Measurements from ENCODE around the gene SLC6A3. TPM values are rescaled to one million over a fixed set of nuclear protein-coding genes. Genes with fewer than 3 reads are reported as not detected.

SLC6A3 gene
- total RNA-seq, 4 donors from 2014 or later, result 0.20 to 0.90 TPM; not detected in 2

- H3K4me3 ChIP-seq, result no peak overlapping the region
- H3K4me1 ChIP-seq, result no peaks in the 10 kb centered on the region
- DNase-seq (ENCODE audit: low spot score in 2 of 2), result no peak
- no peak overlapping the region for H3K27ac ChIP-seq
- no peak for TF ChIP-seq EP300 (IDR thresholded peaks at IDR 0.05)
- 92 to 93% methylated on average over 28 of the region's 28 CpGs for WGBS, 2 donors
- no peaks in the 10 kb centered on the region for H3K27me3 ChIP-seq
- H3K36me3 ChIP-seq, result peaks cover 0 to 66% (median 0%) of the 10 kb centered on the region in 3 donors
- no peaks in the 10 kb centered on the region for H3K9me3 ChIP-seq
Measured at GRCh38 chr5:1468629-1469527, 23.6 kb upstream of the SLC6A3 start.

DNA sequence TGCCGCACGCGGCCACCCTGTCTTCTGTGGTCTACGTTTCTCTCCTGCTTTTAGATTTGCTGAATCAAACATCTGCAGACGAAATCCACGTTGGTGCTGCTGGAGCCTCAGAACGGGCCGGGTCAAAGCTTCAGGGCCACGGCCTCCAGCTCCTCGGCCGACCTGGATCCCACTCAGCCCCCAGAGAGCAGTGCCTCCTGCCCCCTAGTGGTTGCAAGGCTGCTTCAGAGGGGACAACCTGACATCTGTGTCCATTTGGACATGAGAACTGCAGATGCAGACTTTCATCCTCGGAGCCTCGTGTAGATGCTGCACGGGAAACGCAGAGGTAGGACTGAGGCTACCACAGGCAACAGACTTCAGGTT, 23.0 kb upstream of the SLC6A3 start:
- no peak for DNase-seq (ENCODE audit: low spot score in 2 of 2)
- H3K27ac ChIP-seq, result no peak overlapping the region
- TF ChIP-seq POLR2A (IDR thresholded peaks at IDR 0.05) (no peak), CTCF (IDR thresholded peaks at IDR 0.05) (peak in 2 of 5 experiments; percentile 18 to 29), EP300 (IDR thresholded peaks at IDR 0.05) (no peak)
- WGBS, 2 donors, result 65 to 68% methylated on average over 15 of the region's 15 CpGs
- H3K36me3 ChIP-seq, result peaks cover 0 to 66% (median 0%) of the 10 kb centered on the region in 3 donors
- no peaks in the 10 kb centered on the region for H3K27me3 ChIP-seq
- no peak overlapping the region for H3K4me3 ChIP-seq
- no peaks in the 10 kb centered on the region for H3K9me3 ChIP-seq
- H3K4me1 ChIP-seq, result no peaks in the 10 kb centered on the region

DNA sequence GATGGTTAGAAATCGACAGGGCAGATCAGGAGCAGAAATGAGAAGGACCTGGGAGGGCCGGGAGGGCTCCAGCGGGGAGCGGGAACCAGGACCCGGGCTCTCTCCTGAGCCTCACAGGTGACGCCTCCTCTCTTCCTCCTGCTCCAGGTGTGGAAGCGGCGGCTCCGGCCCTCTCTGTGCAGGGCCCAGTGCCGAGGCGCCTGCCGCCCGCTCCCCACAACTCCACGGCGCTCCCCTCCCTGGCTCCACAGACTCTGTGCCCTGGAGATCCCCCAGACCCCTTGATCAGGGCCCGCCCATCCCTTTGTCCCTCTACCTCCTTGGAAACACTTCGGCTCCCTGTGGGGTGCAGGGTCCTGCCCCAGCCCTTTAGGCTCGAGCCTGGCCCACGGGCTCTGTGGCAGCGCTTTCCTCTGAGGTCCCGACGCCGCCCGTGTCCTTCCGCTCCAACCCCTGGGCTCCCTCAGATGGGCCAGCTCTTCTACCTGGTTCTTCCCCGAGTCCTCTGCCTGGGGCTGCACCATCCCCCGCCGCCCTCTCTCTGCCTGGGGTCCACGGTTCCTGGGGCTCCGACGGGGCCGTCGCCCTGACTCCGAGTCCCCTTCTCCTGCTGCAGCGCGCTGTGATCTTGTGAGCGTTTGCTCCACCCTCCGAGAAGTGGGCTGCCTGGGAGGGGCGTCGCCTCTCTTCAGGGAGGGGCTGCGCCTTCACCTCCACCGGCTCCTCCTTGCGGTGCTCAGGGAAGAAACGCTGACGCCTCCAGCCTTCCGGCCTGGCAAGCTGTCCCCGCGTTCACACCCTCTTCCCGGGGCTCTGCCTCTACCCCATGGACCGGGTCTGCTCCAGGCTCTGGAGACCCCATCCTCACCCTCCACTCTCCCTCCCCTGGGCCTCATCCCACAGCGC, 22.4 kb upstream of the SLC6A3 start:
- H3K4me1 ChIP-seq, result no peaks in the 10 kb centered on the region
- DNase-seq (ENCODE audit: low spot score in 2 of 2), result no peak
- H3K27ac ChIP-seq, result no peak overlapping the region
- peaks cover 0 to 66% (median 0%) of the 10 kb centered on the region in 3 donors for H3K36me3 ChIP-seq
- H3K27me3 ChIP-seq, result no peaks in the 10 kb centered on the region
- no peak overlapping the region for H3K4me3 ChIP-seq
- no peaks in the 10 kb centered on the region for H3K9me3 ChIP-seq
- 92 to 95% methylated on average over 51 of the region's 51 CpGs for WGBS, 2 donors
- TF ChIP-seq EP300 (IDR thresholded peaks at IDR 0.05) (no peak), CTCF (IDR thresholded peaks at IDR 0.05) (no peak), POLR2A (IDR thresholded peaks at IDR 0.05) (no peak)

GRCh38 chr5:1466631-1467265, 21.5 kb upstream of the SLC6A3 start:
- no peak overlapping the region for H3K27ac ChIP-seq
- WGBS, 2 donors, result 93 to 96% methylated on average over 28 to 31 of the region's 37 CpGs
- H3K4me1 ChIP-seq, result no peaks in the 10 kb centered on the region
- TF ChIP-seq EP300 (IDR thresholded peaks at IDR 0.05) (no peak), POLR2A (IDR thresholded peaks at IDR 0.05) (no peak), CTCF (IDR thresholded peaks at IDR 0.05) (no peak)
- H3K36me3 ChIP-seq, result peaks cover 0 to 67% (median 0%) of the 10 kb centered on the region in 3 donors
- no peaks in the 10 kb centered on the region for H3K9me3 ChIP-seq
- DNase-seq (ENCODE audit: low spot score in 2 of 2), result no peak
- no peak overlapping the region for H3K4me3 ChIP-seq
- no peaks in the 10 kb centered on the region for H3K27me3 ChIP-seq

GRCh38 chr5:1465966-1466471, 20.8 kb upstream of the SLC6A3 start:
- Histone ChIP-seq H3K27me3 (no peaks in the 10 kb centered on the region), H3K4me1 (no peaks in the 10 kb centered on the region), H3K36me3 (peaks cover 0 to 73% (median 0%) of the 10 kb centered on the region in 3 donors), H3K27ac (no peak overlapping the region), H3K4me3 (no peak overlapping the region), H3K9me3 (no peaks in the 10 kb centered on the region)
- DNase-seq (ENCODE audit: low spot score in 2 of 2), result no peak
- 96 to 98% methylated on average over 30 of the region's 30 CpGs for WGBS, 2 donors
- TF ChIP-seq EP300 (IDR thresholded peaks at IDR 0.05) (no peak), POLR2A (IDR thresholded peaks at IDR 0.05) (no peak), CTCF (IDR thresholded peaks at IDR 0.05) (no peak)

Data from tibial nerve (tissue), 4 donors.